Measurements from ENCODE around the gene MKKS. TPM values are rescaled to one million over a fixed set of nuclear protein-coding genes. Genes with fewer than 3 reads are reported as not detected.

Gene MKKS
- polyA plus RNA-seq, 1 experiment = 18.9 TPM

DNA sequence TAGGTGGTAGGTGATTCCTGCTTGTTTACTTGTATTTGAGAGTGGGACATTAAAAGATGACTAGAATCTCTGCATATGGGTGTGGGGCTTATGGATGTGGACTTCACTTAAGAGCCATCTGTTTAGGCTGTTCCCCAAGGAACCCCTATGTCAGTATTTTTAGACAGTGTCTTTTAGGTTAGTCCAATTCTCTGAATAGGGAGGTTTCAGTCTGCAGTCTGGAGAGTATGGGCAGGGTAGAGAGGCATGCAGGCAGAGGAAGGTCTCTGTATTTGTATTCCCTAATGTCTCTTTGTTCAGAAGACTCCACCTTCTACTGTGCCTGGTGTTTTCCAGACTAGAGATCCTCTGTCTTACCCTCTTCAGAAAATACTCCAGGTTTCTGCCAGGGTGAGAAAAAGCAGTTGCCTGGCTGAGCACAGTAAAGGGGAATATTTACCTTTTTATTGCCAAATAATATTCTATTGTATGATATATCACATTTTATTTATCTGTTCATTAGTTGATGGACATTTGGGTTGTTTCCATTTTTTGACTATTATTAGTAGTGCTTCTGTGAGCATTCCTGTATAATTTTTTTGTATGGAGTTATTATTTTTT is 20.2 kb upstream of the MKKS start:
- ChIA-PET POLR2A (no interaction called here), CTCF (no interaction called here)
- TF ChIP-seq CTCF (IDR thresholded peaks at IDR 0.05; ENCODE audit: low read depth, low read length) = no peak
- H3K4me3 ChIP-seq (ENCODE audit: low read depth, low read length) = no peak overlapping the region
- no peaks in the 10 kb centered on the region for H3K27me3 ChIP-seq (ENCODE audit: control insufficient read depth, insufficient read depth, low read length)
- no peak for DNase-seq (ENCODE audit: low read depth, low spot score)
- no peak overlapping the region for H3K27ac ChIP-seq (ENCODE audit: low read depth, low read length)
- H3K9me3 ChIP-seq (ENCODE audit: control insufficient read depth, insufficient read depth, low read length) = no peaks in the 10 kb centered on the region

DNA sequence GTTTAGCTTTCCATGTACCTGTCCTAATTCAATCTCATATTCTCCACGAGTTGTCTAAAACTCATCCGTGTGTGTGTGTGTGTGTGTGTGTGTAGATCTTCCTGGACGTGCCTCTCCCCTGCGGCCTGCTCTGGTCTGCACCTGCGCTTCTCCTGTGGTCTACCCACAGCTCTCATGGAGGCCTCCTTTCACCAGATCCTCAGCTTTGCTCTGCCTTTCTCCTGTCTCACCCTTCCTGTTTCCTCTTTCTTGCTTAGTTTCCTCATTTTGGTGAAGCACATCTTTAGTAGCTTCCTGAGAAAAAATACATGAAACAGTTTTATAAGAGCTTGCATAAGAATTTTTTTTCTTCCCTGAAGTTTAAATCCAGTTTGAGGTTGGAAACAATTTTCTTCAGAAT is 19.2 kb upstream of the MKKS start:
- ChIA-PET POLR2A (no interaction called here), CTCF (interaction anchor here (0.8 kb wide), 1 partner anchor 16 kb away, joined by 3 read pairs; no protein-coding TSS in a partner anchor)

GRCh38 chr20:10449270-10449669 is 15.2 kb upstream of the MKKS start:
- POLR2A ChIA-PET = no interaction called here
- DNase-seq (ENCODE audit: low read depth, low spot score) = no peak
- Histone ChIP-seq H3K27ac (ENCODE audit: low read depth, low read length) (no peak overlapping the region), H3K9me3 (ENCODE audit: control insufficient read depth, insufficient read depth, low read length) (no peaks in the 10 kb centered on the region), H3K27me3 (ENCODE audit: control insufficient read depth, insufficient read depth, low read length) (no peaks in the 10 kb centered on the region), H3K4me3 (ENCODE audit: low read depth, low read length) (no peak overlapping the region)
- CTCF ChIA-PET = interaction anchor here (1.0 kb wide), 1 partner anchor 22 kb away, joined by 3 read pairs; no protein-coding TSS in a partner anchor
- TF ChIP-seq CTCF (IDR thresholded peaks at IDR 0.05; ENCODE audit: low read depth, low read length) = no peak

More for the DNA sequence above, 19.2 kb upstream of the MKKS start:
- H3K9me3 ChIP-seq (ENCODE audit: control insufficient read depth, insufficient read depth, low read length) = no peaks in the 10 kb centered on the region
- TF ChIP-seq CTCF (IDR thresholded peaks at IDR 0.05; ENCODE audit: low read depth, low read length) = no peak
- no peak for DNase-seq (ENCODE audit: low read depth, low spot score)
- H3K4me3 ChIP-seq (ENCODE audit: low read depth, low read length) = no peak overlapping the region
- no peaks in the 10 kb centered on the region for H3K27me3 ChIP-seq (ENCODE audit: control insufficient read depth, insufficient read depth, low read length)
- H3K27ac ChIP-seq (ENCODE audit: low read depth, low read length) = no peak overlapping the region

DNA sequence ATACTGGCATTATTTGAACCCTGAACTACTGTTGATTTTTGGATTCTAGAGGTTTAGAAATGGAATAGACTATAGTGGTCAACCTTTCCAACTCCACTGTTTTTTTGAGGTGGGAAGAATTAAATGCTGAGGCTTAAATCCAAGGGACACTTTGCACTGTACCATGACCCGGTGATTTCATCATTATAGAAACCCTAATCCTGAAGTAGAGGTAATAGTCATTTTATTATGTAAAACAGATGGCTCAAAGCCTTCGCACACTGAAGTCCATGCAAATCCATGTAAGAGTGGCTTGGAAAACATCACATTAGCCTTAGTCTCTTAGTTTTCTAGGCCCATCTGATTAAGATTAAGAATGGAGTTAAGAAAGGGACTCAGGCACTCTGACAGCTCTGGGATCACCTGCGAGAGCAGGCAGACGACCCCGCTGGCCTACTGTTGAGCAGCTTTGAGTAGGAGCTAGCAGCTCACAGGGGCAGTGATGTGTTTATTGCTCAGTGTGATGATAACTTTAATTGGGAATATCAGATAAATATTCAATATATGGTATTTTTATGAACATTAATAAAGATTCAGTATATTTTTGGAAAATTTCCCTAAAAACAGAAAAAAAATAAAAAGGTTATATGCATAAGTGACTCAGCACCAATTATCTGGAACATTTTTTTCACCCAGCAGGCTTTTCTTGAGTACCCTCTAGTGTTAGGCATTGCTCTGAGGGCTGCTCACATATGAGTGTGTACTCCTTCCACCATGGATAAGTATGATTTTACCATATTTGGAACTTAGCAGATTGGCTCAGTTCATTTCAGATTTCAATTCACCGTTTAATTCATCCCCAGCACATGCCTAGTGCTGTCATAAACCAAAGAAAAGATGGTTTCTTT is 14.5 kb upstream of the MKKS start:
- Histone ChIP-seq H3K9me3 (ENCODE audit: control insufficient read depth, insufficient read depth, low read length) (no peaks in the 10 kb centered on the region), H3K27me3 (ENCODE audit: control insufficient read depth, insufficient read depth, low read length) (no peaks in the 10 kb centered on the region), H3K4me3 (ENCODE audit: low read depth, low read length) (no peak overlapping the region), H3K27ac (ENCODE audit: low read depth, low read length) (no peak overlapping the region)
- CTCF ChIA-PET = interaction anchor here (1.0 kb wide), 1 partner anchor 21 kb away, joined by 3 read pairs; no protein-coding TSS in a partner anchor
- TF ChIP-seq CTCF (IDR thresholded peaks at IDR 0.05; ENCODE audit: low read depth, low read length) = no peak
- no peak for DNase-seq (ENCODE audit: low read depth, low spot score)
- POLR2A ChIA-PET = no interaction called here

GRCh38 chr20:10447028-10447427 is 13.0 kb upstream of the MKKS start:
- ChIA-PET POLR2A (no interaction called here), CTCF (no interaction called here)
- no peaks in the 10 kb centered on the region for H3K27me3 ChIP-seq (ENCODE audit: control insufficient read depth, insufficient read depth, low read length)
- peak; percentile 31 for TF ChIP-seq CTCF (IDR thresholded peaks at IDR 0.05; ENCODE audit: low read depth, low read length)
- H3K9me3 ChIP-seq (ENCODE audit: control insufficient read depth, insufficient read depth, low read length) = no peaks in the 10 kb centered on the region
- peak; percentile 42 for DNase-seq (ENCODE audit: low read depth, low spot score)
- H3K27ac ChIP-seq (ENCODE audit: low read depth, low read length) = no peak overlapping the region
- H3K4me3 ChIP-seq (ENCODE audit: low read depth, low read length) = peak overlapping the region; percentile 31; the same call in 1 of the 2 replicates
